HFF-Myc (cell line): ENCODE results near the gene ACOXL.

Experiments used
- DNase-seq: peaks from one replicate; pipeline ENCODE4 v3.0.0-alpha.2; 2011; ENCODE audit warnings: low read depth; ENCODE audit errors: extremely low read depth
- H3K4me3 ChIP-seq: replicated peaks from 2 replicates; pipeline ENCODE4 v1.5.1; 2011; ENCODE audit warnings: low read depth, mild to moderate bottlenecking, control low read depth, low read length
- CTCF ChIP-seq: IDR thresholded peaks from 2 replicates; pipeline ENCODE4 v1.5.1; 2012; ENCODE audit warnings: mild to moderate bottlenecking, low read depth, low read length, control low read depth; ENCODE audit errors: missing control alignments

The ACOXL gene

GRCh38 chr2:110784047-110784631 lies 51.8 kb downstream of the ACOXL start:
- TF ChIP-seq CTCF = no peak
- DNase-seq = no peak
- no peak overlapping the region for H3K4me3 ChIP-seq

GRCh38 chr2:110785439-110785838 lies 53.1 kb downstream of the ACOXL start:
- H3K4me3 ChIP-seq = no peak overlapping the region
- no peak for DNase-seq
- TF ChIP-seq CTCF = no peak

GRCh38 chr2:110788976-110789375 lies 56.6 kb downstream of the ACOXL start:
- DNase-seq = no peak
- no peak overlapping the region for H3K4me3 ChIP-seq
- no peak for TF ChIP-seq CTCF

- no peak for DNase-seq
- no peak for TF ChIP-seq CTCF
- no peak overlapping the region for H3K4me3 ChIP-seq
Observed at GRCh38 chr2:110789706-110790105, 57.3 kb downstream of the ACOXL start.

- no peak for DNase-seq
- TF ChIP-seq CTCF = no peak
- no peak overlapping the region for H3K4me3 ChIP-seq
Observed at GRCh38 chr2:110790907-110791306, 58.5 kb downstream of the ACOXL start.

GRCh38 chr2:110791435-110791834 lies 59.1 kb downstream of the ACOXL start:
- H3K4me3 ChIP-seq = no peak overlapping the region
- no peak for TF ChIP-seq CTCF
- no peak for DNase-seq

GRCh38 chr2:110793034-110793433 lies 60.7 kb downstream of the ACOXL start:
- TF ChIP-seq CTCF = no peak
- no peak overlapping the region for H3K4me3 ChIP-seq
- no peak for DNase-seq
